GM10847 (cell line): Measurements from ENCODE around the gene DTWD1.

Source experiments
- POLR2A ChIP-seq: IDR thresholded peaks from 2 replicates; pipeline ENCODE4 v1.6.1; 2011; ENCODE audit not compliant: insufficient read length; ENCODE audit errors: extremely low read depth

The DTWD1 gene

GRCh38 chr15:49620658-49621368, at the start of gene DTWD1, which contains the start of gene FAM227B:
Gene DTWD1, plus strand, starts transcription at chr15:49621048. Its CDS starts 4,120 bp downstream, at chr15:49625168.
Gene FAM227B, minus strand, starts transcription at chr15:49620818. Its CDS starts 5,647 bp downstream, at chr15:49615171.
- TF ChIP-seq POLR2A, result peak; percentile 84

GRCh38 chr15:49573421-49573820, 47.4 kb upstream of the DTWD1 start:
- no peak for TF ChIP-seq POLR2A

- no peak for TF ChIP-seq POLR2A
These were observed 31.8 kb upstream of the DTWD1 start for GRCh38 chr15:49589030-49589429.

- no peak for TF ChIP-seq POLR2A
These were observed 16.0 kb upstream of the DTWD1 start for GRCh38 chr15:49604625-49605409.

GRCh38 chr15:49605588-49605987, 15.3 kb upstream of the DTWD1 start:
- TF ChIP-seq POLR2A, result no peak

- TF ChIP-seq POLR2A, result no peak
These were observed 14.3 kb upstream of the DTWD1 start for GRCh38 chr15:49606594-49606993.

GRCh38 chr15:49610157-49610918, 10.5 kb upstream of the DTWD1 start:
- no peak for TF ChIP-seq POLR2A

GRCh38 chr15:49619226-49619625, 1.6 kb upstream of the DTWD1 start:
- no peak for TF ChIP-seq POLR2A

GRCh38 chr15:49620199-49620598, 649 bp upstream of the DTWD1 start:
- TF ChIP-seq POLR2A, result no peak

- no peak for TF ChIP-seq POLR2A
These were observed 558 bp downstream of the DTWD1 start for GRCh38 chr15:49621401-49621811.

- TF ChIP-seq POLR2A, result no peak
These were observed 1.0 kb downstream of the DTWD1 start for GRCh38 chr15:49621887-49622286.

- no peak for TF ChIP-seq POLR2A
These were observed 1.7 kb downstream of the DTWD1 start for GRCh38 chr15:49622561-49622960.

GRCh38 chr15:49624056-49624455, 3.2 kb downstream of the DTWD1 start:
- no peak for TF ChIP-seq POLR2A

- no peak for TF ChIP-seq POLR2A
These were observed 4.7 kb downstream of the DTWD1 start for GRCh38 chr15:49625460-49626036.

- no peak for TF ChIP-seq POLR2A
These were observed 6.6 kb downstream of the DTWD1 start for GRCh38 chr15:49627407-49627877.

- no peak for TF ChIP-seq POLR2A
These were observed 7.5 kb downstream of the DTWD1 start for GRCh38 chr15:49628379-49628778.

GRCh38 chr15:49637857-49638256, 17.0 kb downstream of the DTWD1 start:
- TF ChIP-seq POLR2A, result no peak
